SH-SY5Y (cell line): ENCODE measurements around the gene FAM240A.

Source experiments
- GATA2 ChIP-seq: IDR thresholded peaks from 2 replicates; pipeline ENCODE4 v1.6.1; 2011; ENCODE audit warnings: mild to moderate bottlenecking, low read depth, low read length
- GATA3 ChIP-seq: IDR thresholded peaks from 2 replicates; pipeline ENCODE4 v1.6.1; 2011; ENCODE audit warnings: low read depth, mild to moderate bottlenecking, low read length, moderate library complexity

The FAM240A gene

GRCh38 chr3:46612324-46612723 is at the start of gene FAM240A:
TSS of gene FAM240A (plus strand) at chr3:46612525. CDS start at chr3:46612684, 159 bp downstream.
- no peak for TF ChIP-seq GATA3
- no peak for TF ChIP-seq GATA2

GRCh38 chr3:46564190-46565021 is 47.9 kb upstream of the FAM240A start:
- no peak for TF ChIP-seq GATA2
- TF ChIP-seq GATA3 = no peak

DNA sequence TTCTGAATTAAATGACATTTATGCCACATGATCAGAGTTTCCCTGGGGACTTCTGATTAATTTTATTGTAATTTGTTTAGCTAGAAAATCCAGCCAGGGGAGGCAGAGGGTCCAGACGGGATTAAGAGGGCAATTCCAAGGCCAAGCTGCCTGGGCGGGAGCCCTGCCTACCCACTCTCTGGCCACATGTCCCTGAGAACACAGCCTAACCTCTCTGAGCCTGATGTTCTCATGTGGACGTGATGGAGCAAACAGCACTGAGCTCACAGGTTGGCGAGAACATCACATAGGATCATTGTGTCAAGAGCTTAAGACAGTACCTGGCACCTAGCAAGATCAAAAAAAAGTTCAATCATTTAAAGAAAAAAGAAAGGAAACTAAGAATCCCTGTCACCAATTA is 47.2 kb upstream of the FAM240A start:
- no peak for TF ChIP-seq GATA2
- TF ChIP-seq GATA3 = no peak

DNA sequence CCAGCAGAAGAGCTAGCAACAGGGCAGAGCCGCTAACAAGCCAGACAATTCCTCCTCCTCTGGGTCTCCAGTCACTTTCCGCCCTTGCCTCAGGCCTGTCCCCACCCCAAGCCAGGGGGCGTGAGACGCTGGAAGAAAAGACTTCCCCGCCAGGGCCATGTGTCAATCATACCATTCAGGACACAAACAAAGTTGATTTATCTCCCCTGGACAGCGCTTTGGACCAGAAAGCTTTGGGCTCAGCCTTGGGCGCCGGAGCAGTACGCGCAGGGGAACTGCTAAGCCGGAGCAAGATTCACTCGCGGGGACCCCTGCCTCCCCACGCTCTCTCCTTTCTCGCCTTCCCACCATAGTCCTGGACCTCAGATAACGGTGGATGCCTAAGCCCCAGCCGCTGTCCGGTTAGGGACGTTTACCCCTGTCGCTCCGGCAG is 46.7 kb upstream of the FAM240A start:
- no peak for TF ChIP-seq GATA3
- TF ChIP-seq GATA2 = no peak

DNA sequence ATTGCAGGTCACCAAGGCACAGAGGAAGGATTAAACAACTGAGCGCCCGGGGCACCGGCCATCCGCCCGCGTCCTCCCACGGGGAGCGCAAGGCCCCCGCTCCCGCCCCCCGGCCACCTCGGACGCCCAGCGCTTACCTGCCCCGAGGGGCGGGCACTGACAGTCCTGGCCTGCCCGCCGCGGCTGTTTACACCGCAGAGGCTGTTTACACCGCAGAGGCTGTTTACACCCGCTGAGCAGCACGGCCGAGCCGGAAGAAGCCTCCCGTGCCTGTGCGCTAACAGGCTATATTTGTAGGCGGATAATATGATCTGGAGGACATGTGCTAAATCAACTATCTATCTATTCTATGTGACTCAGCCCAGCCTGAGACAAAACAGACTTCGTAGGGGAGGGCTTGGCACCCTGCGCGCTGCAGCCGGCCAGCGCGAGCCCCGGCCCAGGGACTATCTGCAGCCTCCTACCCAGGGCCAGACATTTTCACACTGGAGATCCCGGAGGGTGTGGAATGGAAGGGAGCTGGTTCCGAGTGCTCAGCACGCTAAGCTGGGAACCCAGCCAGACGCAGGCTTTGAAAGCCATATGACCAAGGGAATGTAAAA is 46.2 kb upstream of the FAM240A start, which contains the start of gene LRRC2:
LRRC2 (minus strand) TSS at position 263 of the 602 bp plus-strand sequence. CDS start 14,711 bp downstream, outside the sequence.
- no peak for TF ChIP-seq GATA3
- TF ChIP-seq GATA2 = no peak

GRCh38 chr3:46571684-46572083 is 40.6 kb upstream of the FAM240A start:
- no peak for TF ChIP-seq GATA3
- no peak for TF ChIP-seq GATA2

DNA sequence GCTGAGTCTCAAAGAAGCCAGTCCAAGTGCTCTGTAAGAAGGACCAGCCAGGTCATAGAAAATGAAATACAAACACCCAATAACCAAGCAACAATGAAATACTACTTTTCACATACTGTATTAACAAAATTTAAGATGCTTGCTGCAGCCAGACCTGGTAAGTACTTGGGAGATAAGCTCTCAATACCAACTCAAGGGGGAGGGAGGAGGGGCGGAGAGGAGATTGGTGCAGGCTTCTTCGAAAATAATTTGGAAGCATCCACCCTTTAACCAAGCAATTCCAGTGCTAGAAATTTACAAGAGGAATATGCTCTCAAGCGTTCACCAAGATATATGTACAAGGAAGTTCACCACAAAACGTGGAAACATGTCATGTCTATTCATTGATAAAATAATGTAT is 38.6 kb upstream of the FAM240A start:
- TF ChIP-seq GATA3 = no peak
- TF ChIP-seq GATA2 = no peak

GRCh38 chr3:46574243-46574646 is 38.1 kb upstream of the FAM240A start:
- TF ChIP-seq GATA2 (no peak), GATA3 (no peak)

- TF ChIP-seq GATA2 (no peak), GATA3 (no peak)
These were observed 37.3 kb upstream of the FAM240A start for GRCh38 chr3:46574881-46575576.

GRCh38 chr3:46575577-46576222 is 36.6 kb upstream of the FAM240A start:
- TF ChIP-seq GATA2 = no peak
- no peak for TF ChIP-seq GATA3

GRCh38 chr3:46576386-46576785 is 35.9 kb upstream of the FAM240A start:
- no peak for TF ChIP-seq GATA2

- TF ChIP-seq GATA2 (no peak), GATA3 (no peak)
These were observed 35.4 kb upstream of the FAM240A start for GRCh38 chr3:46576879-46577278.

- TF ChIP-seq GATA2 = no peak
- no peak for TF ChIP-seq GATA3
These were observed 33.2 kb upstream of the FAM240A start for GRCh38 chr3:46578973-46579755.

DNA sequence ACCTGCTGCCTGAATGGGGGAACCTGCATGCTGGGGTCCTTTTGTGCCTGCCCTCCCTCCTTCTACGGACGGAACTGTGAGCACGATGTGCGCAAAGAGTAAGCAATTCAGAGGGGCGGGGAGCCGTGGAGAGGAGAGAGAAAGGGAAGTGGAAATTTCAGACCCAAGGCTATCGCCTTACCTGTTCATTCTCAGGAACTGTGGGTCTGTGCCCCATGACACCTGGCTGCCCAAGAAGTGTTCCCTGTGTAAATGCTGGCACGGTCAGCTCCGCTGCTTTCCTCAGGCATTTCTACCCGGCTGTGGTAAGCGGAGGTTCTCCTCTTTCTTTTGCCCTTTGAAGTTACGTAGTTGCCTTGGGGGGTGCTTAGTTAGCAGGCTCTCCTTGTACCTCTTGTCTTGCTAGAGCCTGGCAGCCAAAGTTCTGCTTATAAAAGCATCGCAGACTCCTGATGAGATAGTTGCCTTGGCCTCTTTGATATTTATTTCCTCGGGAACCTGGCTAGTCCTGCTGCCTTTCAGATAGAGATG is 32.5 kb upstream of the FAM240A start:
- no peak for TF ChIP-seq GATA3
- no peak for TF ChIP-seq GATA2
